GM12878 (cell line): ENCODE data around the gene EDNRA. TPM values are rescaled to one million over a fixed set of nuclear protein-coding genes. Genes with fewer than 3 reads are reported as not detected.

Experiments used
- BHLHE40 ChIP-seq, 2 experiments: fragments of 450-650 bp in 1 of 2; IDR thresholded peaks; 2 replicates each; pipeline ENCODE4 v1.6.1; 2011 to 2017; ENCODE audit warnings: low read depth in 2 of 2, borderline replicate concordance in 1 of 2, improper control_type of control experiment in 1 of 2, low read length in 1 of 2, mild to moderate bottlenecking in 1 of 2
- CBX5 ChIP-seq: sonication (generic); IDR thresholded peaks from 2 replicates; pipeline ENCODE4 v1.6.1; 2016; ENCODE audit warnings: low read depth, moderate library complexity, mild to moderate bottlenecking, inconsistent platforms
- CHD1 ChIP-seq: IDR thresholded peaks from 2 replicates; pipeline ENCODE4 v1.6.1; 2012; ENCODE audit warnings: low read depth, low read length, improper control_type of control experiment
- EED ChIP-seq: sonication (generic); IDR thresholded peaks from 2 replicates; pipeline ENCODE4 v1.6.1; 2016; ENCODE audit warnings: antibody characterized with exemption, low read depth
- ESRRA ChIP-seq: IDR thresholded peaks from 2 replicates; pipeline ENCODE4 v1.6.1; 2012; ENCODE audit warnings: mild to moderate bottlenecking, low read length, improper control_type of control experiment
- FOXM1 ChIP-seq: IDR thresholded peaks from 2 replicates; pipeline ENCODE4 v1.6.1; 2012; ENCODE audit warnings: low read depth, mild to moderate bottlenecking, inconsistent platforms, low read length, moderate library complexity
- GABPA ChIP-seq: IDR thresholded peaks from 2 replicates; pipeline ENCODE4 v1.6.1; 2014; ENCODE audit warnings: antibody characterized with exemption, low read depth, mild to moderate bottlenecking, inconsistent platforms
- JUNB ChIP-seq: IDR thresholded peaks from 2 replicates; pipeline ENCODE4 v1.6.1; 2016; ENCODE audit warnings: antibody characterized with exemption, mild to moderate bottlenecking
- KDM1A ChIP-seq: fragments of 200-600 bp; sonication (generic); IDR thresholded peaks from 2 replicates; pipeline ENCODE4 v1.6.1; 2016; ENCODE audit warnings: borderline replicate concordance
- MEF2A ChIP-seq: IDR thresholded peaks from 2 replicates; pipeline ENCODE4 v1.6.1; 2011; ENCODE audit warnings: low read depth, mild to moderate bottlenecking, low read length, moderate library complexity; ENCODE audit not compliant: insufficient read depth
- MTA3 ChIP-seq: IDR thresholded peaks from 2 replicates; pipeline ENCODE4 v1.6.1; 2012; ENCODE audit warnings: low read length, inconsistent platforms, borderline replicate concordance
- NFIC ChIP-seq: IDR thresholded peaks from 2 replicates; pipeline ENCODE4 v1.6.1; 2012; ENCODE audit warnings: low read depth, mild to moderate bottlenecking, inconsistent platforms, low read length, moderate library complexity
- NR2C1 ChIP-seq: fragments of 450-650 bp; IDR thresholded peaks from 2 replicates; pipeline ENCODE4 v1.6.1; 2017; ENCODE audit warnings: antibody characterized with exemption, mild to moderate bottlenecking, moderate library complexity
- PAX5 ChIP-seq: IDR thresholded peaks from 2 replicates; pipeline ENCODE4 v1.6.1; 2011; ENCODE audit warnings: low read depth, low read length, borderline replicate concordance
- PKNOX1 ChIP-seq: fragments of 450-650 bp; IDR thresholded peaks from 2 replicates; pipeline ENCODE4 v1.6.1; 2016; ENCODE audit warnings: mild to moderate bottlenecking
- POLR2AphosphoS2 ChIP-seq: IDR thresholded peaks from 2 replicates; pipeline ENCODE4 v1.6.1; 2011; ENCODE audit warnings: low read depth, mild to moderate bottlenecking, low read length, improper control_type of control experiment, moderate library complexity
- RAD21 ChIP-seq: IDR thresholded peaks from 2 replicates; pipeline ENCODE4 v1.6.1; 2011; ENCODE audit warnings: mild to moderate bottlenecking, low read depth, low read length, moderate library complexity; ENCODE audit not compliant: insufficient read depth
- RUNX3 ChIP-seq: IDR thresholded peaks from 2 replicates; pipeline ENCODE4 v1.6.1; 2012; ENCODE audit warnings: low read length, inconsistent platforms
- ZSCAN29 ChIP-seq: fragments of 450-650 bp; IDR thresholded peaks from 2 replicates; pipeline ENCODE4 v1.6.1; 2017; ENCODE audit warnings: mild to moderate bottlenecking, moderate library complexity
- ZZZ3 ChIP-seq: IDR thresholded peaks from 2 replicates; pipeline ENCODE4 v1.6.1; 2011; ENCODE audit warnings: low read depth; ENCODE audit not compliant: control insufficient read depth, insufficient read length
- polyA plus RNA-seq, 11 experiments: library from polyadenylated mRNA; depleted of rRNA in 4 of 11; unstranded in 6 of 11; stranded (reverse) in 5 of 11; fragments of >200 nt; fragmentation: Nextera tagmentation in 4 of 11; fragmentation: Illumina TruSeq in 1 of 11; extraction: Ambion mirVana in 4 of 11; extraction: Trizol in 1 of 11; gene quantifications; 1 replicate in 1 of 11; 2 replicates in 10 of 11; pipeline versions ENCODE4 v1.2.1 to v1.2.3, GENCODE V29; 2011 to 2016; ENCODE audit warnings: inconsistent platforms in 2 of 11, missing spikeins in 2 of 11, low read depth in 1 of 11
- total RNA-seq, 4 experiments: library from RNA; depleted of rRNA in 3 of 4; stranded (reverse); fragments of >200 nt in 3 of 4; fragmentation: Illumina TruSeq in 1 of 4; extraction: Trizol in 1 of 4; gene quantifications; 2 replicates each; pipeline versions ENCODE4 v1.2.1 to v1.2.3, GENCODE V29; 2013 to 2021
- TF ChIP-seq, protein P1 (sequence below): IDR thresholded peaks from 2 replicates; pipeline ENCODE4 v1.6.1; 2012; ENCODE audit warnings: improper control_type of control experiment, low read depth, low read length; ENCODE audit not compliant: insufficient replicate concordance
- TF ChIP-seq, protein P2 (sequence below): fragments of 450-650 bp; IDR thresholded peaks from 2 replicates; pipeline ENCODE4 v1.6.1; 2016; ENCODE audit warnings: mild to moderate bottlenecking, moderate library complexity, borderline replicate concordance

The EDNRA gene
- total and polyA plus RNA-seq, 10 of the 15 experiments (the other 5 are each of a cell fraction or from before 2014, with no cell fraction given) = 0.01 to 0.32 (median 0.13) TPM

DNA sequence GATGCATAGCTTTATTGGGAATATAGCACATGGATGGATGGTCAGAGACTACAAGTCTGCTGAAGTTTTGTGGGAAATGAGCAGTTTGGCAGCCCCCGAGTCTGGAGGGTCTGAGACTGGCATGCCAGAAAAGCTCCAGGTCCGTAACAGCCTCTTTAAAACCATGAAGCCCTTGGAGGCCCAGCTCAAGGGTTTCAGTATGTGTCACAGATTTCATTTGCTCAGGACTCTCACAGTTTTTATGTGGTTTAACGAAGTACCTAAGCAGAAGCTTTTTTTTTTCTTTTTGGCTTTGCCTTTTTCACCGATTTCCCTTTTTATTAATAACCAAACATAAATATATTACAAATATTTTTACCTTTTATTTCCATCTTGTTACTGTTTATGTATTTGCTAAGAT is 105.7 kb downstream of the EDNRA start (continued):
- TF ChIP-seq, protein P1, sequence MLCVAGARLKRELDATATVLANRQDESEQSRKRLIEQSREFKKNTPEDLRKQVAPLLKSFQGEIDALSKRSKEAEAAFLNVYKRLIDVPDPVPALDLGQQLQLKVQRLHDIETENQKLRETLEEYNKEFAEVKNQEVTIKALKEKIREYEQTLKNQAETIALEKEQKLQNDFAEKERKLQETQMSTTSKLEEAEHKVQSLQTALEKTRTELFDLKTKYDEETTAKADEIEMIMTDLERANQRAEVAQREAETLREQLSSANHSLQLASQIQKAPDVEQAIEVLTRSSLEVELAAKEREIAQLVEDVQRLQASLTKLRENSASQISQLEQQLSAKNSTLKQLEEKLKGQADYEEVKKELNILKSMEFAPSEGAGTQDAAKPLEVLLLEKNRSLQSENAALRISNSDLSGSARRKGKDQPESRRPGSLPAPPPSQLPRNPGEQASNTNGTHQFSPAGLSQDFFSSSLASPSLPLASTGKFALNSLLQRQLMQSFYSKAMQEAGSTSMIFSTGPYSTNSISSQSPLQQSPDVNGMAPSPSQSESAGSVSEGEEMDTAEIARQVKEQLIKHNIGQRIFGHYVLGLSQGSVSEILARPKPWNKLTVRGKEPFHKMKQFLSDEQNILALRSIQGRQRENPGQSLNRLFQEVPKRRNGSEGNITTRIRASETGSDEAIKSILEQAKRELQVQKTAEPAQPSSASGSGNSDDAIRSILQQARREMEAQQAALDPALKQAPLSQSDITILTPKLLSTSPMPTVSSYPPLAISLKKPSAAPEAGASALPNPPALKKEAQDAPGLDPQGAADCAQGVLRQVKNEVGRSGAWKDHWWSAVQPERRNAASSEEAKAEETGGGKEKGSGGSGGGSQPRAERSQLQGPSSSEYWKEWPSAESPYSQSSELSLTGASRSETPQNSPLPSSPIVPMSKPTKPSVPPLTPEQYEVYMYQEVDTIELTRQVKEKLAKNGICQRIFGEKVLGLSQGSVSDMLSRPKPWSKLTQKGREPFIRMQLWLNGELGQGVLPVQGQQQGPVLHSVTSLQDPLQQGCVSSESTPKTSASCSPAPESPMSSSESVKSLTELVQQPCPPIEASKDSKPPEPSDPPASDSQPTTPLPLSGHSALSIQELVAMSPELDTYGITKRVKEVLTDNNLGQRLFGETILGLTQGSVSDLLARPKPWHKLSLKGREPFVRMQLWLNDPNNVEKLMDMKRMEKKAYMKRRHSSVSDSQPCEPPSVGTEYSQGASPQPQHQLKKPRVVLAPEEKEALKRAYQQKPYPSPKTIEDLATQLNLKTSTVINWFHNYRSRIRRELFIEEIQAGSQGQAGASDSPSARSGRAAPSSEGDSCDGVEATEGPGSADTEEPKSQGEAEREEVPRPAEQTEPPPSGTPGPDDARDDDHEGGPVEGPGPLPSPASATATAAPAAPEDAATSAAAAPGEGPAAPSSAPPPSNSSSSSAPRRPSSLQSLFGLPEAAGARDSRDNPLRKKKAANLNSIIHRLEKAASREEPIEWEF = no peak
- no peak for TF ChIP-seq CHD1
- TF ChIP-seq FOXM1 = 0 out of 2 replicates have a peak, but pooled peaks have one; percentile 20
- TF ChIP-seq NFIC = peak; percentile 47; the same call in 1 of the 2 replicates
- no peak for TF ChIP-seq ZZZ3
- TF ChIP-seq PKNOX1 = no peak
- TF ChIP-seq, protein P2, sequence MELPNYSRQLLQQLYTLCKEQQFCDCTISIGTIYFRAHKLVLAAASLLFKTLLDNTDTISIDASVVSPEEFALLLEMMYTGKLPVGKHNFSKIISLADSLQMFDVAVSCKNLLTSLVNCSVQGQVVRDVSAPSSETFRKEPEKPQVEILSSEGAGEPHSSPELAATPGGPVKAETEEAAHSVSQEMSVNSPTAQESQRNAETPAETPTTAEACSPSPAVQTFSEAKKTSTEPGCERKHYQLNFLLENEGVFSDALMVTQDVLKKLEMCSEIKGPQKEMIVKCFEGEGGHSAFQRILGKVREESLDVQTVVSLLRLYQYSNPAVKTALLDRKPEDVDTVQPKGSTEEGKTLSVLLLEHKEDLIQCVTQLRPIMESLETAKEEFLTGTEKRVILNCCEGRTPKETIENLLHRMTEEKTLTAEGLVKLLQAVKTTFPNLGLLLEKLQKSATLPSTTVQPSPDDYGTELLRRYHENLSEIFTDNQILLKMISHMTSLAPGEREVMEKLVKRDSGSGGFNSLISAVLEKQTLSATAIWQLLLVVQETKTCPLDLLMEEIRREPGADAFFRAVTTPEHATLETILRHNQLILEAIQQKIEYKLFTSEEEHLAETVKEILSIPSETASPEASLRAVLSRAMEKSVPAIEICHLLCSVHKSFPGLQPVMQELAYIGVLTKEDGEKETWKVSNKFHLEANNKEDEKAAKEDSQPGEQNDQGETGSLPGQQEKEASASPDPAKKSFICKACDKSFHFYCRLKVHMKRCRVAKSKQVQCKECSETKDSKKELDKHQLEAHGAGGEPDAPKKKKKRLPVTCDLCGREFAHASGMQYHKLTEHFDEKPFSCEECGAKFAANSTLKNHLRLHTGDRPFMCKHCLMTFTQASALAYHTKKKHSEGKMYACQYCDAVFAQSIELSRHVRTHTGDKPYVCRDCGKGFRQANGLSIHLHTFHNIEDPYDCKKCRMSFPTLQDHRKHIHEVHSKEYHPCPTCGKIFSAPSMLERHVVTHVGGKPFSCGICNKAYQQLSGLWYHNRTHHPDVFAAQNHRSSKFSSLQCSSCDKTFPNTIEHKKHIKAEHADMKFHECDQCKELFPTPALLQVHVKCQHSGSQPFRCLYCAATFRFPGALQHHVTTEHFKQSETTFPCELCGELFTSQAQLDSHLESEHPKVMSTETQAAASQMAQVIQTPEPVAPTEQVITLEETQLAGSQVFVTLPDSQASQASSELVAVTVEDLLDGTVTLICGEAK = no peak
- no peak for TF ChIP-seq POLR2AphosphoS2
- TF ChIP-seq JUNB = peak; percentile 87
- TF ChIP-seq BHLHE40 (IDR thresholded peaks at IDR 0.05; ENCODE audit: borderline replicate concordance in 1 of 2, low read depth in 2 of 2, low read length in 1 of 2) = no peak
- no peak for TF ChIP-seq ESRRA
- no peak for TF ChIP-seq CBX5
- TF ChIP-seq MEF2A = no peak
- TF ChIP-seq RUNX3 = peak; percentile 91
- TF ChIP-seq ZSCAN29 = no peak
- TF ChIP-seq KDM1A = no peak
- no peak for TF ChIP-seq NR2C1
- TF ChIP-seq MTA3 = 0 out of 2 replicates have a peak, but pooled peaks have one; percentile 30
- TF ChIP-seq PAX5 = no peak
- TF ChIP-seq GABPA = 0 out of 2 replicates have a peak, but pooled peaks have one; percentile 16
- TF ChIP-seq EED = peak; percentile 59
- peak; percentile 27; the same call in 1 of the 2 replicates for TF ChIP-seq RAD21
